NCI-H2196 (cell line): ENCODE results near the gene EYA2.
A peak's percentile ranks its signal among the peaks of the same experiment; 100 is the strongest.

Experiments used
- DNase-seq: peaks from one replicate; lab custom pipeline; 2025; ENCODE audit not compliant: unreplicated experiment; lab: John Stamatoyannopoulos, UW

The EYA2 gene

GRCh38 chr20:47097691-47098622 is 203.3 kb downstream of the EYA2 start:
- DNase-seq = no peak

- no peak for DNase-seq
Observed at GRCh38 chr20:47099093-47099492, 204.4 kb downstream of the EYA2 start.

GRCh38 chr20:47099825-47100441 is 205.3 kb downstream of the EYA2 start:
- no peak for DNase-seq

GRCh38 chr20:47102629-47103028 is 208.0 kb downstream of the EYA2 start:
- DNase-seq = no peak

- DNase-seq = no peak
Observed at GRCh38 chr20:47106786-47107185, 212.1 kb downstream of the EYA2 start.

GRCh38 chr20:47108994-47109393 is 214.4 kb downstream of the EYA2 start:
- DNase-seq = no peak

GRCh38 chr20:47110819-47111218 is 216.2 kb downstream of the EYA2 start:
- DNase-seq = no peak

GRCh38 chr20:47111576-47111975 is 216.9 kb downstream of the EYA2 start:
- no peak for DNase-seq

GRCh38 chr20:47113362-47114109 is 218.9 kb downstream of the EYA2 start:
- no peak for DNase-seq

GRCh38 chr20:47115694-47116093 is 221.1 kb downstream of the EYA2 start:
- DNase-seq = no peak

GRCh38 chr20:47117371-47117770 is 222.7 kb downstream of the EYA2 start:
- no peak for DNase-seq

- no peak for DNase-seq
Observed at GRCh38 chr20:47117773-47118172, 223.1 kb downstream of the EYA2 start.

GRCh38 chr20:47118206-47118605 is 223.6 kb downstream of the EYA2 start:
- no peak for DNase-seq

- DNase-seq = no peak
Observed at GRCh38 chr20:47118641-47119040, 224.0 kb downstream of the EYA2 start.

GRCh38 chr20:47120346-47120936 is 225.8 kb downstream of the EYA2 start:
- no peak for DNase-seq

- DNase-seq = no peak
Observed at GRCh38 chr20:47122560-47122959, 227.9 kb downstream of the EYA2 start.

GRCh38 chr20:47124181-47124717 is 229.6 kb downstream of the EYA2 start:
- no peak for DNase-seq

- peak; percentile 17 for DNase-seq
Observed at GRCh38 chr20:47125508-47125757, 230.8 kb downstream of the EYA2 start.

- no peak for DNase-seq
Observed at GRCh38 chr20:47125758-47126591, 231.3 kb downstream of the EYA2 start.

- DNase-seq = no peak
Observed at GRCh38 chr20:47126709-47127108, 232.1 kb downstream of the EYA2 start.
